Tibial artery (tissue), 4 donors: ENCODE results near the gene AEN.

ENCODE experiments used
- DNase-seq, 2 donors: peaks; one replicate each; pipeline ENCODE4 v3.0.0-alpha.2; 2019
- H3K27ac ChIP-seq, 2 donors: fragments of 200-600 bp; sonication (generic) in 1 of 2; 1 replicate in 1 of 2; 2 replicates in 1 of 2; pipeline ENCODE4 v1.5.1; 2018 to 2019; ENCODE audit warnings: mild to moderate bottlenecking in 1 of 2
- H3K27me3 ChIP-seq, 2 donors: fragments of 200-600 bp; sonication (generic) in 1 of 2; one replicate each; pipeline versions ENCODE4 v1.5.1 to v1.6.0; 2016 to 2019
- H3K36me3 ChIP-seq, 3 donors: fragments of 200-600 bp; sonication (generic) in 2 of 3; one replicate each; pipeline ENCODE4 v1.5.1; 2016 to 2019; ENCODE audit warnings: mild to moderate bottlenecking in 2 of 3
- H3K4me1 ChIP-seq, 4 donors: fragments of 200-600 bp; sonication (generic) in 2 of 4; 1 replicate in 3 of 4; 2 replicates in 1 of 4; pipeline ENCODE4 v1.5.1; 2016 to 2019
- H3K4me3 ChIP-seq, 2 donors: fragments of 200-600 bp; sonication (generic) in 1 of 2; 1 replicate in 1 of 2; 2 replicates in 1 of 2; pipeline ENCODE4 v1.5.1; 2018 to 2019; ENCODE audit warnings: mild to moderate bottlenecking in 2 of 2
- H3K9me3 ChIP-seq, 3 donors: fragments of 200-600 bp; sonication (generic) in 1 of 3; one replicate each; pipeline ENCODE4 v1.5.1; 2016 to 2019
- intact Hi-C: fragments of 100-400 bp; cut with DNase I; formaldehyde crosslinking; loops from one replicate; pipeline ENCODE4 v1.15.0; 2023; ENCODE audit warnings: low total_unique reads
- TF ChIP-seq, protein P1 (sequence below), 2 experiments: fragments of 200-600 bp in 1 of 2; fragments of 450-650 bp in 1 of 2; IDR thresholded peaks; one replicate each; pipeline ENCODE4 v1.5.1; 2017 to 2019; ENCODE audit warnings: antibody characterized with exemption in 2 of 2, mild to moderate bottlenecking in 1 of 2, moderate library complexity in 1 of 2

AEN gene

DNA sequence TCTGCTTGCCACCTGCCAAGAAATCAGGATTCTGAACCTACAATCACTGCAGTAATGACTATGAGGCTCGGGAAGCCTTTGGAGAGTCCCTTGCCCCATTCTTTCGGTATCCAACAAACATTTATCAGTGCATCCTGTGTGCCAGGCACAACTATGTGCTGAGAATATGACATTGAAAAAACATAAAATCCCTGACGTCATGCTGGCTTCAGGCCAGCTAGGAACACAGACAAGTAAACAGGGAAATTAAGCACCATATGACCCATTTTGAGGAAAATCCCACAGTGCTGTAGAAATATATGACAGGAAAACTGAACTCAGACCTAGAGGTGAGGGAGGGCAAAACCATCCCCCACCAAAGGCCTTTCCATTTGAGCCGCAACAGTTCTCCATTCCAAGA is 40.6 kb upstream of the AEN start:
- intact Hi-C loops = no loop called here
- H3K9me3 ChIP-seq = peaks cover 0 to 10% (median 6%) of the 10 kb centered on the region in 3 donors
- H3K4me3 ChIP-seq = no peak overlapping the region
- H3K36me3 ChIP-seq = no peaks in the 10 kb centered on the region
- DNase-seq = no peak
- no peaks in the 10 kb centered on the region for H3K4me1 ChIP-seq
- no peak overlapping the region for H3K27ac ChIP-seq
- TF ChIP-seq, protein P1, sequence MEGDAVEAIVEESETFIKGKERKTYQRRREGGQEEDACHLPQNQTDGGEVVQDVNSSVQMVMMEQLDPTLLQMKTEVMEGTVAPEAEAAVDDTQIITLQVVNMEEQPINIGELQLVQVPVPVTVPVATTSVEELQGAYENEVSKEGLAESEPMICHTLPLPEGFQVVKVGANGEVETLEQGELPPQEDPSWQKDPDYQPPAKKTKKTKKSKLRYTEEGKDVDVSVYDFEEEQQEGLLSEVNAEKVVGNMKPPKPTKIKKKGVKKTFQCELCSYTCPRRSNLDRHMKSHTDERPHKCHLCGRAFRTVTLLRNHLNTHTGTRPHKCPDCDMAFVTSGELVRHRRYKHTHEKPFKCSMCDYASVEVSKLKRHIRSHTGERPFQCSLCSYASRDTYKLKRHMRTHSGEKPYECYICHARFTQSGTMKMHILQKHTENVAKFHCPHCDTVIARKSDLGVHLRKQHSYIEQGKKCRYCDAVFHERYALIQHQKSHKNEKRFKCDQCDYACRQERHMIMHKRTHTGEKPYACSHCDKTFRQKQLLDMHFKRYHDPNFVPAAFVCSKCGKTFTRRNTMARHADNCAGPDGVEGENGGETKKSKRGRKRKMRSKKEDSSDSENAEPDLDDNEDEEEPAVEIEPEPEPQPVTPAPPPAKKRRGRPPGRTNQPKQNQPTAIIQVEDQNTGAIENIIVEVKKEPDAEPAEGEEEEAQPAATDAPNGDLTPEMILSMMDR (IDR thresholded peaks at IDR 0.05) = no peak
- no peaks in the 10 kb centered on the region for H3K27me3 ChIP-seq

- Histone ChIP-seq H3K27me3 (no peaks in the 10 kb centered on the region), H3K36me3 (no peaks in the 10 kb centered on the region), H3K4me3 (no peak overlapping the region), H3K4me1 (no peaks in the 10 kb centered on the region), H3K27ac (no peak overlapping the region), H3K9me3 (peaks cover 0 to 10% (median 6%) of the 10 kb centered on the region in 3 donors)
- TF ChIP-seq, protein P1 (IDR thresholded peaks at IDR 0.05) = no peak
- no peak for DNase-seq
- intact Hi-C loops = no loop called here
Observed at GRCh38 chr15:88586401-88587162, 34.6 kb upstream of the AEN start.

DNA sequence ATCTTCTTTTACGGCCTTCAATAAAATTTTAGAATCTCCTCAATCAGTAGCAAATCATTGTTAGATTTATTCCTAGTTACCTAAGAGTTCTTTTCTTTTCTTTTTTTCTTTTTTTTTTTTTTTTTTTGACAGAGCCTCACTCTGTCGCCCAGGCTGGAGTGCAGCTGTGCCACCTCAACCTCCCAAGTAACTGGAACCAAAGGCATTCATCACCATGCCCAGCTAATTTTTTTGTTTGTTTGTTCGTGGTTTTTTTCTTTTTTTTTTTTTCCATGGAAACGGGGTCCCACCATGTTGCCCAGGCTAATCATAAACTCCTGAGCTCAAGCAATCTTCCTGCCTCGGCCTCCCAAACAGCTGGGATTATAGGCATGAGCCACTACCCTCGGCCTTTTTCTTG is 30.4 kb upstream of the AEN start:
- no peaks in the 10 kb centered on the region for H3K27me3 ChIP-seq
- no peak overlapping the region for H3K4me3 ChIP-seq
- no peaks in the 10 kb centered on the region for H3K36me3 ChIP-seq
- H3K9me3 ChIP-seq = no peaks in the 10 kb centered on the region
- no peak for DNase-seq
- no peaks in the 10 kb centered on the region for H3K4me1 ChIP-seq
- intact Hi-C loops = no loop called here
- TF ChIP-seq, protein P1 (IDR thresholded peaks at IDR 0.05) = no peak
- no peak overlapping the region for H3K27ac ChIP-seq

GRCh38 chr15:88591384-88591783 is 29.8 kb upstream of the AEN start:
- DNase-seq = no peak
- TF ChIP-seq, protein P1 (IDR thresholded peaks at IDR 0.05) = no peak
- Histone ChIP-seq H3K4me3 (no peak overlapping the region), H3K9me3 (no peaks in the 10 kb centered on the region), H3K27ac (no peak overlapping the region), H3K27me3 (no peaks in the 10 kb centered on the region), H3K36me3 (no peaks in the 10 kb centered on the region), H3K4me1 (no peaks in the 10 kb centered on the region)
- intact Hi-C loops = no loop called here

DNA sequence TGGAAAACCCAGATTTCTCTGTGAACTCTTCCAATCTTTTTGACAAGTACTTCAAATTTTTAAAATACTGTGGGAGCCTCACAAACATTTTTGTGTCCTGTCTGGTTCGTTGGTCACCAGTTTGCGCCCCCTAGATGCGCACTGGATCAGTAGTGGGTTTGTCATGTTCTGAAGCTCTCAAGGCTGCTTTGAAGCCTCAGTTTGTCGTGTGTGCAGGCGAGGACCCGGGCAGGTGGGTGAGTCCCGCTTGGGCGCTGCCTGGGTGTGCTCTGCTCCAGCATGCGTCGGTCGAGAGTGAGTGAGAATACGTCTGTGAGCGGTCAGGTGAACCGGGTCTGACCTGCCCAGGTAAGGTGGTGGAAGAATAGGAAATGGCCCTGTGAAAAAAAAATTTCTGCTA is 17.3 kb upstream of the AEN start:
- Histone ChIP-seq H3K4me3 (no peak overlapping the region), H3K36me3 (no peaks in the 10 kb centered on the region), H3K27me3 (peaks cover 3 to 43% of the 10 kb centered on the region in 2 donors), H3K27ac (no peak overlapping the region), H3K4me1 (peaks cover 0 to 23% (median 17%) of the 10 kb centered on the region in 4 donors), H3K9me3 (no peaks in the 10 kb centered on the region)
- no peak for DNase-seq
- intact Hi-C loops = no loop called here
- TF ChIP-seq, protein P1 (IDR thresholded peaks at IDR 0.05) = no peak
